Activated T-helper 17 cell treated with anti-CD3 and anti-CD28 coated beads, Interleukin-2, amount 50 U/mL, for 72 hours (primary cell): ENCODE data around the gene SNRPD3. TPM values are rescaled to one million over a fixed set of nuclear protein-coding genes. Genes with fewer than 3 reads are reported as not detected.

ENCODE experiments used
- total RNA-seq, 2 donors: library from RNA; stranded (reverse); gene quantifications; one replicate each; pipeline ENCODE4 v1.2.3, GENCODE V29; 2022

The SNRPD3 gene
- total RNA-seq, 2 donors from 2014 or later, result 81.1 to 128 TPM

Other genes with a start within 250 kb of the SNRPD3 start
- 10 to 100 TPM; 25.9 to 47.8 TPM for gene ADORA2A, start 128.4 kb upstream of the SNRPD3 start, total RNA-seq
- 1 to 10 TPM in 1 of 2 donors, not detected in 1; 1.5 TPM for gene UPB1, start 60.7 kb upstream of the SNRPD3 start, total RNA-seq
- 100 to 1,000 TPM in 1 of 2 donors, 10 to 100 TPM in 1; 90.4 to 158 TPM for gene GUCD1, start 861 bp upstream of the SNRPD3 start, total RNA-seq
- 1 to 10 TPM; 1.1 to 2.3 TPM for gene LRRC75B, start 37.1 kb downstream of the SNRPD3 start, total RNA-seq
- 100 to 1,000 TPM in 1 of 2 donors, 10 to 100 TPM in 1; 82.4 to 122 TPM for gene GGT1, start 47.2 kb downstream of the SNRPD3 start, total RNA-seq
- gene PIWIL3, start 218.7 kb downstream of the SNRPD3 start, total RNA-seq, result not detected